ENCODE data around the gene FAM149B1.

GRCh38 chr10:73217628-73218027 lies 49.7 kb downstream of the FAM149B1 start:
- TF ChIP-seq CTCF (IDR thresholded peaks at IDR 0.05 in 4 of 5, conservative IDR thresholded peaks at IDR 0.05 in 1 of 5): no peak
- TF ChIP-seq POLR2A (IDR thresholded peaks at IDR 0.05): no peak

Data from gastrocnemius medialis (tissue), 4 donors.